GM23248 (cell line): ENCODE measurements around the gene CSNK2A3. TPM values are rescaled to one million over a fixed set of nuclear protein-coding genes. Genes with fewer than 3 reads are reported as not detected.

Experiments used
- DNase-seq: peaks from one replicate; pipeline ENCODE4 v3.0.0-alpha.2; 2015
- H2AFZ ChIP-seq: fragments of 200-600 bp; sonication (generic); 2 replicates; pipeline ENCODE4 v1.6.1; 2016; ENCODE audit warnings: antibody characterized with exemption
- H3F3A ChIP-seq: fragments of 200-600 bp; sonication (generic); 2 replicates; pipeline ENCODE4 v1.6.1; 2016; ENCODE audit warnings: mild to moderate bottlenecking, antibody characterized with exemption, mixed run types; ENCODE audit not compliant: insufficient read depth
- H3K27ac ChIP-seq: fragments of 200-600 bp; sonication (generic); 2 replicates; pipeline ENCODE4 v1.5.1; 2016; ENCODE audit warnings: mild to moderate bottlenecking
- H3K27me3 ChIP-seq: fragments of 200-600 bp; sonication (generic); replicated peaks from 2 replicates; pipeline ENCODE4 v1.6.1; 2016; ENCODE audit warnings: mild to moderate bottlenecking; ENCODE audit not compliant: insufficient read depth
- H3K36me3 ChIP-seq: fragments of 200-600 bp; sonication (generic); 2 replicates; pipeline ENCODE4 v1.6.1; 2016; ENCODE audit warnings: low read depth, mild to moderate bottlenecking
- H3K4me1 ChIP-seq: fragments of 200-600 bp; sonication (generic); 2 replicates; pipeline ENCODE4 v1.6.1; 2016; ENCODE audit warnings: mild to moderate bottlenecking; ENCODE audit not compliant: insufficient read depth
- H3K4me2 ChIP-seq: fragments of 200-600 bp; sonication (generic); one replicate; pipeline ENCODE4 v1.6.1; 2016; ENCODE audit warnings: mild to moderate bottlenecking; ENCODE audit not compliant: unreplicated experiment
- H3K4me3 ChIP-seq: fragments of 200-600 bp; sonication (generic); 2 replicates; pipeline ENCODE4 v1.5.1; 2016; ENCODE audit warnings: mild to moderate bottlenecking
- H3K79me2 ChIP-seq: fragments of 200-600 bp; sonication (generic); 2 replicates; pipeline ENCODE4 v1.6.1; 2016; ENCODE audit warnings: mild to moderate bottlenecking; ENCODE audit not compliant: insufficient read depth
- H3K9ac ChIP-seq: fragments of 200-600 bp; sonication (generic); 2 replicates; pipeline ENCODE4 v1.6.1; 2016; ENCODE audit warnings: mild to moderate bottlenecking
- H3K9me2 ChIP-seq: fragments of 200-600 bp; sonication (generic); 2 replicates; pipeline ENCODE4 v1.6.1; 2016; ENCODE audit warnings: mixed run types, mild to moderate bottlenecking, moderate library complexity; ENCODE audit not compliant: insufficient read depth
- H3K9me3 ChIP-seq: fragments of 200-600 bp; sonication (generic); one replicate; pipeline ENCODE4 v1.6.1; 2017; ENCODE audit warnings: low read depth
- H4K20me1 ChIP-seq: fragments of 200-600 bp; sonication (generic); 2 replicates; pipeline ENCODE4 v1.6.0; 2016; ENCODE audit not compliant: insufficient read depth
- EZH2 ChIP-seq: fragments of 200-600 bp; sonication (generic); IDR thresholded peaks from 2 replicates; pipeline ENCODE4 v1.6.1; 2018; ENCODE audit warnings: antibody characterized with exemption, mild to moderate bottlenecking; ENCODE audit not compliant: insufficient read depth, poor library complexity, severe bottlenecking
- EZH2phosphoT487 ChIP-seq: fragments of 200-600 bp; sonication (generic); IDR thresholded peaks from 2 replicates; pipeline ENCODE4 v1.6.1; 2018; ENCODE audit warnings: antibody characterized with exemption, moderate library complexity, mild to moderate bottlenecking, low read depth; ENCODE audit not compliant: insufficient read depth
- WGBS, 2 experiments: methylation state at CpG; one replicate each; pipeline ENCODE4 v1.1.6; 2015 to 2017; ENCODE audit warnings: low lambda C conversion rate in 2 of 2, low coverage in 1 of 2; ENCODE audit errors: missing lambda C conversion rate in 2 of 2; 5-methylcytosine and 5-hydroxymethylcytosine counted together
- in situ Hi-C: fragments of 300-500 bp; cut with MboI; formaldehyde crosslinking; loops from 2 replicates; pipeline ENCODE4 v1.15.0; 2020
- polyA plus RNA-seq: library from polyadenylated mRNA; unstranded; fragments of >200 nt; fragmentation: Nextera tagmentation; extraction: Ambion mirVana; gene quantifications from 2 replicates; pipeline ENCODE4 v1.2.1, GENCODE V29; 2016
- total RNA-seq: library from RNA; depleted of rRNA; stranded (reverse); fragments of >200 nt; shearing (Covaris generic); gene quantifications from 2 replicates; pipeline ENCODE4 v1.2.3, GENCODE V29; 2014

The CSNK2A3 gene
- total and polyA plus RNA-seq, 2 experiments from 2014 or later, result 0.73 to 2.5 TPM

- Histone ChIP-seq H2AFZ (no peak overlapping the region), H3K4me2 (no peak overlapping the region), H3K9me2 (no peaks in the 10 kb centered on the region), H3K27ac (no peak overlapping the region), H3K9me3 (no peaks in the 10 kb centered on the region), H3F3A (no peaks in the 10 kb centered on the region), H3K27me3 (no peaks in the 10 kb centered on the region), H4K20me1 (no peaks in the 10 kb centered on the region), H3K4me1 (no peaks in the 10 kb centered on the region), H3K36me3 (no peaks in the 10 kb centered on the region), H3K9ac (no peak overlapping the region), H3K4me3 (no peak overlapping the region), H3K79me2 (no peaks in the 10 kb centered on the region)
- in situ Hi-C loops, result no loop called here
- no peak for DNase-seq
- TF ChIP-seq EZH2 (no peak), EZH2phosphoT487 (no peak)
- WGBS, 2 experiments, result 72 to 74% methylated on average over 2 of the region's 2 CpGs
Measured at GRCh38 chr11:11383995-11384394, 30.9 kb upstream of the CSNK2A3 start.

DNA sequence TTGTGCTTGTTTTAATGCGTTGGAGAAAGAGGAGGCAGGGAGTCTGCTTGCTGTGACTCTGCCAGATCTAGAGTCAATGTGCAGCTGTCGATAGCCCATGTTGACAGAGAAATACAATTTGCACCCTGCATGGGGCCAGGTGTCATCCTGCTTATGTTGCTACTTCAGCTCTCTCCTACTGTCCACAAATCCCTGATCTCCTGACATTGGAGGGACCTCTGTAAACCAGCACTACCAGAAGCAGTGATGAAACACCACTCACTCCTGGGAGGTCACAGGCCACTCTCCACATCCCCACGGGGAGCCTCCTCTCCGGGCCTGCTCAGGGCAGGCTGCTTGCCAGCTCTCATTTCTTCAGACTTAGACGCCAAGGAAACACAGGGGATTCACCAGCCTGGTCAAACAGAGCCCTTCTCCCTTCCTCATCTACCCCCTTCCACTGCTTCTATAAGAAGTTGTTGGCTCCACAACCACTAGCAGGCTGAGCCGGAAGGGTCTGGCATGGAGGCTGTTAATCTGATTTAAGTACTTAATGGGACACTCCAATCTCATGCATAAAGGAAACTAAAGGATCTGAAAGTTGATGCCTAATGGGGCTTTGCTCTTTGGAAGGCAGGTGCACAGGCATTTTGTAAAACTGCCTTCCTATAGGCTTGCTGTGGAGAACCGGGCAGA lies 29.9 kb upstream of the CSNK2A3 start:
- no peaks in the 10 kb centered on the region for H3F3A ChIP-seq
- H3K36me3 ChIP-seq, result no peaks in the 10 kb centered on the region
- no peak overlapping the region for H3K27ac ChIP-seq
- no peak overlapping the region for H3K4me3 ChIP-seq
- no peaks in the 10 kb centered on the region for H3K27me3 ChIP-seq
- no peaks in the 10 kb centered on the region for H3K79me2 ChIP-seq
- DNase-seq, result no peak
- WGBS, 2 experiments, result 75 to 80% methylated on average over 7 of the region's 7 CpGs
- H3K4me1 ChIP-seq, result no peaks in the 10 kb centered on the region
- H3K4me2 ChIP-seq, result no peak overlapping the region
- H4K20me1 ChIP-seq, result no peaks in the 10 kb centered on the region
- in situ Hi-C loops, result no loop called here
- H3K9me3 ChIP-seq, result no peaks in the 10 kb centered on the region
- H2AFZ ChIP-seq, result no peak overlapping the region
- H3K9me2 ChIP-seq, result no peaks in the 10 kb centered on the region
- no peak overlapping the region for H3K9ac ChIP-seq
- TF ChIP-seq EZH2 (no peak), EZH2phosphoT487 (no peak)

GRCh38 chr11:11381471-11382105 lies 28.5 kb upstream of the CSNK2A3 start:
- no peak for DNase-seq
- Histone ChIP-seq H3K79me2 (no peaks in the 10 kb centered on the region), H3K9me2 (no peaks in the 10 kb centered on the region), H3K4me3 (no peak overlapping the region), H3K36me3 (no peaks in the 10 kb centered on the region), H3F3A (no peaks in the 10 kb centered on the region), H3K4me1 (no peaks in the 10 kb centered on the region), H4K20me1 (no peaks in the 10 kb centered on the region), H3K9ac (no peak overlapping the region), H3K27me3 (no peaks in the 10 kb centered on the region), H2AFZ (no peak overlapping the region), H3K27ac (no peak overlapping the region), H3K4me2 (no peak overlapping the region), H3K9me3 (no peaks in the 10 kb centered on the region)
- WGBS, 2 experiments, result 75 to 76% methylated on average over 6 of the region's 6 CpGs
- TF ChIP-seq EZH2 (no peak), EZH2phosphoT487 (no peak)
- in situ Hi-C loops, result no loop called here

DNA sequence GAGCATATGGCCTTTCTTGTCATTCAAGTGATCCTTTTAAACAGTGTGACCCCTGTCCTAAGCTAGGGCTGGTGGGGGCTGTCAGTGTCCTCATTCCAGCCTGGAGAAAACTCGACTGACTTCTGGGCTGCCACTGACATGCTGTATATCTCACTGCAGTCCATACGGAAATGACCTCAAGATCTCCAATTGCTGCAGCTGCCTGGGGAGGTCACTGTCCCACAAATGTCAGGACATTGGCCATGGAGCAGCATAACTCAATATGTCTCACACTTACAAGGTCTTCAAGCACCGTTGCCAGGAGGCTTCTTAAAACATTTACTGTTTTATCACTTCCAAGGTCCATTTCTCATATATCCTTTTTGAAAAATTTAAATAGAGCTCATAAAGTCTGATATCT lies 27.8 kb upstream of the CSNK2A3 start:
- no peak for DNase-seq
- no peaks in the 10 kb centered on the region for H3K36me3 ChIP-seq
- H3K9ac ChIP-seq, result no peak overlapping the region
- H2AFZ ChIP-seq, result no peak overlapping the region
- no peaks in the 10 kb centered on the region for H3K27me3 ChIP-seq
- H3F3A ChIP-seq, result no peaks in the 10 kb centered on the region
- no peaks in the 10 kb centered on the region for H4K20me1 ChIP-seq
- 61 to 71% methylated on average over 3 of the region's 3 CpGs for WGBS, 2 experiments
- H3K9me2 ChIP-seq, result no peaks in the 10 kb centered on the region
- no peak overlapping the region for H3K27ac ChIP-seq
- H3K4me3 ChIP-seq, result no peak overlapping the region
- no peaks in the 10 kb centered on the region for H3K79me2 ChIP-seq
- in situ Hi-C loops, result no loop called here
- H3K4me1 ChIP-seq, result no peaks in the 10 kb centered on the region
- H3K9me3 ChIP-seq, result no peaks in the 10 kb centered on the region
- TF ChIP-seq EZH2 (no peak), EZH2phosphoT487 (no peak)
- H3K4me2 ChIP-seq, result no peak overlapping the region
